HG03521 (cell line): ENCODE measurements around the gene DOK4.

Experiments
- ATAC-seq: cut with Tn5 transposase; IDR thresholded peaks from one replicate; pipeline ENCODE4 v1.9.1; 2021; ENCODE audit warnings: mild to moderate bottlenecking, moderate library complexity; ENCODE audit not compliant: unreplicated experiment

DOK4 gene

GRCh38 chr16:57485916-57486857 is at the start of gene DOK4:
Gene DOK4 (minus strand): TSS chr16:57486493. CDS start chr16:57479507, 6,986 bp downstream.
- ATAC-seq: peak; percentile 77

- ATAC-seq: peak; percentile 67
Measured at GRCh38 chr16:57535680-57536305, 49.5 kb upstream of the DOK4 start.

- ATAC-seq: no peak
Measured at GRCh38 chr16:57534881-57535658, 48.8 kb upstream of the DOK4 start.

GRCh38 chr16:57534337-57534880 is 48.1 kb upstream of the DOK4 start:
- no peak for ATAC-seq

- ATAC-seq: no peak
Measured at GRCh38 chr16:57533431-57534336, 47.4 kb upstream of the DOK4 start.

- ATAC-seq: no peak
Measured at GRCh38 chr16:57532266-57532625, 46.0 kb upstream of the DOK4 start.

GRCh38 chr16:57531635-57532265 is 45.5 kb upstream of the DOK4 start:
- no peak for ATAC-seq

- ATAC-seq: no peak
Measured at GRCh38 chr16:57531253-57531575, 44.9 kb upstream of the DOK4 start.

- ATAC-seq: no peak
Measured at GRCh38 chr16:57530522-57531252, 44.4 kb upstream of the DOK4 start.

- ATAC-seq: peak; percentile 55
Measured at GRCh38 chr16:57530104-57530521, 43.8 kb upstream of the DOK4 start.

- no peak for ATAC-seq
Measured at GRCh38 chr16:57529391-57530103, 43.3 kb upstream of the DOK4 start.

GRCh38 chr16:57528499-57529390 is 42.5 kb upstream of the DOK4 start:
- ATAC-seq: no peak

- ATAC-seq: no peak
Measured at GRCh38 chr16:57527610-57528360, 41.5 kb upstream of the DOK4 start.

- ATAC-seq: no peak
Measured at GRCh38 chr16:57527027-57527426, 40.7 kb upstream of the DOK4 start.

GRCh38 chr16:57526498-57526897 is 40.2 kb upstream of the DOK4 start:
- no peak for ATAC-seq

GRCh38 chr16:57525761-57526160 is 39.5 kb upstream of the DOK4 start:
- ATAC-seq: no peak

GRCh38 chr16:57522960-57523359 is 36.7 kb upstream of the DOK4 start:
- no peak for ATAC-seq
